Small intestine (tissue), 7 donors: ENCODE results near the gene C1orf74. TPM values are rescaled to one million over a fixed set of nuclear protein-coding genes. Genes with fewer than 3 reads are reported as not detected.

ENCODE experiments used
- DNase-seq, 2 donors: peaks; one replicate each; pipeline versions ENCODE4 v3.0.0 to v3.0.0-alpha.2; 2013
- FAIRE-seq: peaks from 2 replicates; lab custom pipeline; 2012; peaks lifted over from hg19 to GRCh38; lab: Jason Lieb, UNC
- H3K27ac ChIP-seq, 3 donors: one replicate each; pipeline ENCODE4 v1.5.1; 2013; ENCODE audit warnings: low read length in 2 of 3, mild to moderate bottlenecking in 2 of 3, control low read depth in 1 of 3, inconsistent platforms in 1 of 3, low read depth in 1 of 3, moderate library complexity in 1 of 3
- H3K27me3 ChIP-seq, 3 donors: one replicate each; pipeline ENCODE4 v1.6.1; 2013; ENCODE audit warnings: low read length in 3 of 3, inconsistent platforms in 1 of 3; ENCODE audit not compliant: control insufficient read depth in 3 of 3, insufficient read depth in 3 of 3
- H3K36me3 ChIP-seq, 3 donors: one replicate each; pipeline ENCODE4 v1.6.1; 2013; ENCODE audit warnings: low read length in 3 of 3, inconsistent platforms in 1 of 3, low read depth in 1 of 3, mild to moderate bottlenecking in 1 of 3, moderate library complexity in 1 of 3; ENCODE audit not compliant: control insufficient read depth in 3 of 3, insufficient read depth in 2 of 3
- H3K4me1 ChIP-seq, 3 donors: one replicate each; pipeline ENCODE4 v1.6.1; 2013; ENCODE audit warnings: low read length in 2 of 3, inconsistent platforms in 1 of 3, low read depth in 1 of 3, mild to moderate bottlenecking in 1 of 3, moderate library complexity in 1 of 3; ENCODE audit not compliant: control insufficient read depth in 3 of 3, insufficient read depth in 2 of 3
- H3K4me3 ChIP-seq, 3 donors: one replicate each; pipeline ENCODE4 v1.5.1; 2013; ENCODE audit warnings: low read length in 3 of 3, control low read depth in 1 of 3, inconsistent platforms in 1 of 3, low read depth in 1 of 3, mild to moderate bottlenecking in 1 of 3, moderate library complexity in 1 of 3
- H3K9me3 ChIP-seq, 2 donors: one replicate each; pipeline ENCODE4 v1.6.1; 2013; ENCODE audit warnings: low read depth in 1 of 2, low read length in 1 of 2; ENCODE audit not compliant: control insufficient read depth in 2 of 2, insufficient read depth in 1 of 2
- WGBS, 3 donors: extraction: QIAGEN DNeasy Blood & Tissue Kit; methylation state at CpG; one replicate each; pipeline ENCODE4 v1.1.7; 2013; 5-methylcytosine and 5-hydroxymethylcytosine counted together
- polyA plus RNA-seq, 4 donors: library from polyadenylated mRNA; stranded (reverse) in 3 of 4; unstranded in 1 of 4; fragments of 200-250 nt in 3 of 4; fragments of 120-200 nt in 1 of 4; gene quantifications; one replicate each; pipeline versions ENCODE4 v1.2.1 to v1.2.3, GENCODE V29; 2013
- donor health status: healthy with polysubstance abuse.
- donor health status: control.
- donor health status: control.
- donor health status: Bipolar disorder and iron deficiency.
- donor health status: healthy.

The C1orf74 gene
- polyA plus RNA-seq, 4 donors, result 0.45 to 4.6 (median 1.4) TPM

- no peaks in the 10 kb centered on the region for H3K4me1 ChIP-seq
- DNase-seq (no peak), FAIRE-seq (no peak)
- H3K4me3 ChIP-seq, result no peak overlapping the region
- peaks cover 0 to under 1% (median 0%) of the 10 kb centered on the region in 3 donors for H3K27me3 ChIP-seq
- 49 to 93% (median 86%) methylated on average over 1 of the region's 1 CpG for WGBS, 3 donors
- H3K36me3 ChIP-seq, result no peaks in the 10 kb centered on the region
- no peak overlapping the region for H3K27ac ChIP-seq
- no peaks in the 10 kb centered on the region for H3K9me3 ChIP-seq
Measured at GRCh38 chr1:209732725-209733124, 51.6 kb downstream of the C1orf74 start.

GRCh38 chr1:209729436-209729835 lies 54.9 kb downstream of the C1orf74 start:
- Histone ChIP-seq H3K9me3 (no peaks in the 10 kb centered on the region), H3K27me3 (no peaks in the 10 kb centered on the region), H3K27ac (no peak overlapping the region), H3K36me3 (no peaks in the 10 kb centered on the region), H3K4me3 (no peak overlapping the region), H3K4me1 (no peaks in the 10 kb centered on the region)
- 54 to 84% (median 59%) methylated on average over 1 of the region's 1 CpG for WGBS, 3 donors
- no peak for DNase-seq
- no peak for FAIRE-seq

Other genes with a start within 250 kb of the C1orf74 start
- under 1 TPM in 2 of 4 donors, not detected in 2; 0.10 to 0.37 TPM for gene CAMK1G, start 200.8 kb downstream of the C1orf74 start, polyA plus RNA-seq
- 100 to 1,000 TPM in 1 of 4 donors, 10 to 100 TPM in 3; 33.8 to 218 (median 49.6) TPM for gene LAMB3, start 132.1 kb downstream of the C1orf74 start, polyA plus RNA-seq
- 100 to 1,000 TPM in 2 of 4 donors, 10 to 100 TPM in 1, 1 to 10 TPM in 1; 6.9 to 310 (median 75.8) TPM for gene G0S2, start 109.1 kb downstream of the C1orf74 start, polyA plus RNA-seq
- 1 to 10 TPM in 2 of 4 donors, not detected in 2; 1.6 to 3.8 TPM for gene HSD11B1, start 79.7 kb downstream of the C1orf74 start, polyA plus RNA-seq
- 10 to 100 TPM in 1 of 4 donors, 1 to 10 TPM in 3; 1.1 to 20.0 (median 5.8) TPM for gene TRAF3IP3, start 28.5 kb downstream of the C1orf74 start, polyA plus RNA-seq
- 10 to 100 TPM; 26.8 to 74.4 (median 32.2) TPM for gene IRF6, start 21.6 kb upstream of the C1orf74 start, polyA plus RNA-seq
- 1 to 10 TPM in 3 of 4 donors, under 1 TPM in 1; 0.89 to 9.8 (median 2.2) TPM for gene UTP25, start 43.4 kb upstream of the C1orf74 start, polyA plus RNA-seq
- under 1 TPM in 2 of 4 donors, not detected in 2; 0.13 TPM for gene SYT14, start 153.7 kb upstream of the C1orf74 start, polyA plus RNA-seq